Fibroblast of mammary gland (primary cell): Measurements from ENCODE around the gene LTBP1.

Experiments used
- DNase-seq: peaks from one replicate; pipeline ENCODE4 v3.0.0-alpha.2; 2010; ENCODE audit warnings: low read depth
- H3K4me3 ChIP-seq: 2 replicates; pipeline ENCODE4 v1.5.1; 2011; ENCODE audit warnings: low read depth, mild to moderate bottlenecking, low read length, moderate library complexity; ENCODE audit not compliant: control insufficient read depth
- CTCF ChIP-seq: conservative IDR thresholded peaks from 2 replicates; pipeline ENCODE4 v1.5.1; 2011; ENCODE audit warnings: low read depth, low read length, inconsistent platforms; ENCODE audit not compliant: control insufficient read depth, insufficient read depth

LTBP1 gene

GRCh38 chr2:33214857-33215256 is 268.1 kb downstream of the LTBP1 start:
- no peak for TF ChIP-seq CTCF
- H3K4me3 ChIP-seq = no peak overlapping the region
- DNase-seq = no peak

GRCh38 chr2:33215299-33215698 is 268.5 kb downstream of the LTBP1 start:
- DNase-seq = peak; percentile 96
- TF ChIP-seq CTCF = no peak

GRCh38 chr2:33215983-33216382 is 269.2 kb downstream of the LTBP1 start:
- no peak overlapping the region for H3K4me3 ChIP-seq
- DNase-seq = no peak
- TF ChIP-seq CTCF = no peak

More at GRCh38 chr2:33215299-33215698, 268.5 kb downstream of the LTBP1 start:
- no peak overlapping the region for H3K4me3 ChIP-seq

- H3K4me3 ChIP-seq = no peak overlapping the region
- DNase-seq = no peak
- TF ChIP-seq CTCF = no peak
Measured at GRCh38 chr2:33216508-33217182, 269.9 kb downstream of the LTBP1 start.

GRCh38 chr2:33217406-33217805 is 270.7 kb downstream of the LTBP1 start:
- H3K4me3 ChIP-seq = no peak overlapping the region
- TF ChIP-seq CTCF = no peak
- DNase-seq = no peak

GRCh38 chr2:33219114-33219513 is 272.4 kb downstream of the LTBP1 start:
- no peak for TF ChIP-seq CTCF
- DNase-seq = no peak
- no peak overlapping the region for H3K4me3 ChIP-seq
